Activated CD4-positive, alpha-beta memory T cell treated with anti-CD3 and anti-CD28 coated beads for 36 hours (primary cell): ENCODE results near the gene PNKD. TPM values are rescaled to one million over a fixed set of nuclear protein-coding genes. Genes with fewer than 3 reads are reported as not detected.
"Not testable (repeated sequence)": the region's sequence is repeated elsewhere in the genome, so short reads cannot be mapped to it uniquely, and the experiment has no call there.

Experiments used
- CTCF ChIA-PET: fragments of 350-600 bp; sonication (Branson Sonifier 250); formaldehyde crosslinking; loops from one replicate; lab custom pipeline; 2021; ENCODE audit warnings: antibody characterized with exemption, inconsistent platforms; lab: Charles Lee
- POLR2A ChIA-PET: fragments of 350-600 bp; sonication (Branson Sonifier 250); formaldehyde crosslinking; loops from one replicate; lab custom pipeline; 2021; ENCODE audit warnings: antibody characterized with exemption; lab: Charles Lee
- DNase-seq: peaks from one replicate; pipeline ENCODE4 v3.0.0-alpha.2; 2020
- H3K27ac Mint-ChIP-seq: one replicate; pipeline ENCODE4 v1.8.0; 2021; ENCODE audit warnings: mixed read lengths
- H3K27me3 Mint-ChIP-seq: one replicate; pipeline ENCODE4 v1.8.0; 2021; ENCODE audit warnings: mixed read lengths
- H3K36me3 Mint-ChIP-seq: one replicate; pipeline ENCODE4 v1.8.0; 2021; ENCODE audit warnings: mixed read lengths
- H3K4me1 Mint-ChIP-seq: one replicate; pipeline ENCODE4 v1.8.0; 2021; ENCODE audit warnings: low read depth, mixed read lengths
- H3K4me3 Mint-ChIP-seq: one replicate; pipeline ENCODE4 v1.8.0; 2021; ENCODE audit warnings: mild to moderate bottlenecking, mixed read lengths
- H3K9me3 Mint-ChIP-seq: one replicate; pipeline ENCODE4 v1.8.0; 2021; ENCODE audit warnings: mixed read lengths
- intact Hi-C: fragments of 100-400 bp; cut with micrococcal nuclease; formaldehyde crosslinking; loops from one replicate; pipeline ENCODE4 v1.15.1; 2023
- total RNA-seq, 2 experiments: library from RNA; stranded (reverse); gene quantifications; one replicate each; pipeline ENCODE4 v1.2.3, GENCODE V29; 2021

PNKD gene
- total RNA-seq, 2 experiments from 2014 or later: 18.4 to 19.4 TPM

DNA sequence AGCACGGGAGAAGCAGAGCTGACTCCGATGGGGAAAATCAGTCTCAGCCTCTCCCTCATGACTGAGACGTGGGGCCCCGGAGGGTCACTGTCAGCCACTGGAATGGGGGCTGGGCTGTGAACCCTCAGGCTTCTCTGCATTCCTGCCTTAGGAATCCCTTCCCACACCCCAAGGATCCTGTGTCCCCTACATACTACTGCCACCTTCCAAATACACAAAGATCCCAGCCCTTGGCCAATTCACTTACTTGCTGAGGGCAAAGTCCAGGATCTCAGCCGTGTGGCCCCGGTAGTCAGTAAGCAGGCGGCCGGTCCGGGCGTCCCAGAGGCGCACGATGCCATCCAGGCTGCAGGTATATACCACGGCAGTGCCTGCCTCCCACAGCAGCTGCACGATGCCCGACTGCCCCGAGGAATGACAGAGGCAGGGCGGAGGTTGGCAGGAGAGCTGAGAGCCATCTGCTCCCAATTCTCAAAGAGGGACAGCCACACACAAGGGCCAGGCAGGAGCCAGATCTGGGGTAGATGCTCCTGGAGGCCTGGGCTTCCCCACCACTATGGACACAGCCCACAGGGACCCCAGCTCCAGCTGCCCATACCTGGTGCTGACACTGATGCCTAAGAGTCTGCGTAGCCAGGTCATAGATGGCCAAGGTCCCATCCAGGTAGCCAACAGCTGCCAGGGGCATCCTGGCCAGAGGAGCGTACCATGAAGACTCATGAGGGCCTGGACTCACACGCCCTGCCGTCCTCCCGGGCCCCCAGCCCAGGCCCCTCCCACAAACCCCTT is 5.4 kb upstream of the PNKD start:
- intact Hi-C loops: no loop called here
- no peak overlapping the region for H3K4me3 Mint-ChIP-seq
- H3K36me3 Mint-ChIP-seq: peaks cover 16% of the 10 kb centered on the region
- no peaks in the 10 kb centered on the region for H3K27me3 Mint-ChIP-seq
- no peak overlapping the region for H3K27ac Mint-ChIP-seq
- peaks cover 18% of the 10 kb centered on the region for H3K4me1 Mint-ChIP-seq
- no peaks in the 10 kb centered on the region for H3K9me3 Mint-ChIP-seq
- DNase-seq: no peak
- ChIA-PET POLR2A (interaction anchor here (1.3 kb wide), 1 partner anchor 8 kb away, joined by 3 read pairs; no protein-coding TSS in a partner anchor), CTCF (no interaction called here)

DNA sequence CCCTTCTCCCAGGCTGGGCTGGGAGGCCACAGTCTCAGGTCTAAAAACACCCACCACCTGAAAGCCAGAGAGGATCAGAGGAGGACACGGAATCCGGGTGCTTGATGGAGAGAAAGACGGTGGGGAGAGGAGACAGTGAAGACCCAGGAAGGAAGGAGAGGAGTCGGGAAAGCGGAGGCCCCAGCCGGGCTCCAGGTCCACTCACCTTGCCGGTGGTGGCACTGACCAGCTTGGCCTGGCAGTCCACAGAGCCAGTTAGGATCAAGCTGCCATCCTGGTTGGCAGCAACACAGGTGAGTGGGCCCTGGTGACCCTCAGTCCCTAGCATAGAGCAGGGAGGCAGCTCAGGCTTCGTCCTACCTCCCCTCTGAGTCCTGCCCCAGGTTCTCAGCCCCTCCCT is 4.7 kb upstream of the PNKD start:
- no peak overlapping the region for H3K4me3 Mint-ChIP-seq
- intact Hi-C loops: no loop called here
- no peak for DNase-seq
- H3K4me1 Mint-ChIP-seq: peaks cover 19% of the 10 kb centered on the region
- H3K27me3 Mint-ChIP-seq: no peaks in the 10 kb centered on the region
- no peaks in the 10 kb centered on the region for H3K9me3 Mint-ChIP-seq
- ChIA-PET POLR2A (interaction anchor here (1.5 kb wide), 1 partner anchor 9 kb away, joined by 5 read pairs; no protein-coding TSS in a partner anchor), CTCF (interaction anchor here (1.5 kb wide), 1 partner anchor 8 kb away, joined by 4 read pairs; no protein-coding TSS in a partner anchor)
- no peak overlapping the region for H3K27ac Mint-ChIP-seq
- H3K36me3 Mint-ChIP-seq: peaks cover 16% of the 10 kb centered on the region

DNA sequence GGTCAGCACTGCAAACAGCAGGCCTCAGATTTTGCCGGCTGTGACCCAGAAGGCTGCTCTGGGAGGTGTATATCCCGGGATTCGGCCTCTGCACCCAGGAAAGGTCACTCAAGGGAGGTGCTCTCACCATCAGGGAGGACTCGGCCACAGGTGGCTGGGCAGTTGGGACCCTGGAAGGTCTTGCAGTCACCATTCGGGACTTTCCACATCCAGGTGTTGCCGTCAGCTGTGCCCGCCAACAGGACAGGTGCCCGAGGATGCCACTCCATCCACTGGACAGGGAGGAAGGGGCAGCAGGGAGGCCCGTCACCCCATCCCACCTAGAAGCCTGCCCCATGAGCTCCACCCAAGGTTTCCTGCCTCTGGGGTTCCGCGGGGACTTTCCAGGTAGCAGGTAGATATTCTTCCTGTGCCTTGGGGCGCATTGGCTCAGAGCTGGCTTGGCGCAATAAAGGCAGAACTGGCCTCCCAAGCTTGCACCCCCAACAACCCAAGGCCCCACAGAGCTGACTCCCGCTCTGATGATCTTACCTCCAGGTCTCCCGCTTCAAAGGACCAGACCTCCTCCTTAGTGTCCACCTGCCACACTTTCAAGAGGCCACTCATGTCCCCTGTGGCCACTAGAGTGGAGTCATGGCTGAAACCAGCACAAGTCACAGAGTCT is 3.9 kb upstream of the PNKD start:
- Mint-ChIP-seq H3K9me3 (no peaks in the 10 kb centered on the region), H3K4me3 (no peak overlapping the region), H3K27ac (no peak overlapping the region), H3K36me3 (peaks cover 16% of the 10 kb centered on the region), H3K27me3 (no peaks in the 10 kb centered on the region), H3K4me1 (peaks cover 24% of the 10 kb centered on the region)
- no peak for DNase-seq
- ChIA-PET CTCF (interaction anchor here (1.5 kb wide), 1 partner anchor 9 kb away, joined by 4 read pairs; no protein-coding TSS in a partner anchor), POLR2A (interaction anchor here (0.9 to 1.5 kb wide), 2 partner anchors 10 to 15 kb away, joined by 3 to 5 read pairs; no protein-coding TSS in a partner anchor)
- intact Hi-C loops: no loop called here

DNA sequence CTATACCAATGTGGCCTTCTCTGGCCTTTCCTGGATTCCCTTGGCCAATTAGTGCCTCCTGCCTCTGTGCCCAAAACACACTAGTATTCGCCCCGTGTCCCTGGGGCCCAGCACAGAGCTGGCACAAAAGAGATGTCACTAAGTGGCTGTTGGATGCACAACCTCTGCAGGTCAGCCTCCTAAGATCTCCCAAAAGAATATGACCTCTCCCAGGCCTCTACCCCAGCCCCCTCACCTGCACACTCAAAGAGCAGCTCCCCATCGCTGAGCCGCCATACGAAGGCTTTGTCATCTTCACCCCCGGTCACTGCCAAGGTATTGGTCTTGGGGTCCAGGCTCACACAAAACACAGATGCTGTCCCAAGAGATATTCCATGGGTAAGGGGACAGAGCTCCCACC is 3.1 kb upstream of the PNKD start:
- Mint-ChIP-seq H3K4me1 (peaks cover 32% of the 10 kb centered on the region), H3K27ac (no peak overlapping the region)

DNA sequence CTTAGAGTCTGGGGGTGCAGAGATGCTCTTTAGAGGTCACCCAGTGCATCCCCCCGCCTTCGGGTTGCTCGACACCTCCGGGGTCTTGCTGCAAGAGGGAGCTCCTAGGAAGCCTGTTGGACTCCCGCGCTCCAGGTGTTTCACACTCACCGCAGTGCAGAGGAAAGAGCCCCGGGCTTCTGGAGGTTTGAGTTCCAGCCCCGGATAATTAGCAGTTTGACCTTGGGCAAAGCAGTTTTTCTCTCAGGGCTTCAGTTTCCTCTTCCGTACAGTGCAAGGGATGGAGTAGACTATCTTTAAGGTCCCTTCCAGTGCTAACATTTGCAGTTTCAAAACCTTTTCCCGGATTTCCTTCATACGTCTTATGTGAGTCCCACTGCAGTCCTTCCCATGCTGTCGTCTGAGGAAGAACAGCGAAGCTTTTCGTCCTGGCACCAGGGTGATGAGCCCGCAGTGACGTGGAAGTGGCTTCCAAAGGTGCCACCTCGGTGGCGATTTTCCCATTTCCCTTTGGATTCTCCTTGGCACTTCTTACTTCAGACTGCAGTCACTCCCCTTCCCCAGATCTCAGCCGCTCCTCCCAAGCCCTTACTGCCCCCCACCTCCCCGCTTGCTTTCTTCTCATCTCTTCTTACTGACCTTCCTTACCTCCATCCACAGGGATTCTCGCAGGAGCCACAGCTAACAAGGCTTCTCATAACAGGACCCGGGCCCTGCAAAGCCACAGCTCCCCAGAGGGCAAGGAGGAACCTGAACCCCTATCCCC is 585 bp downstream of the PNKD start:
- CTCF ChIA-PET: interaction anchor here (0.7 to 7.7 kb wide), 19 partner anchors 9 to 486 kb away, joined by 3 to 197 read pairs (median 5); partner anchors contain the start of genes CATIP and TMBIM1
- Mint-ChIP-seq H3K4me1 (peaks cover 29% of the 10 kb centered on the region), H3K27me3 (no peaks in the 10 kb centered on the region), H3K9me3 (no peaks in the 10 kb centered on the region), H3K36me3 (peaks cover 24% of the 10 kb centered on the region), H3K4me3 (peak overlapping the region; percentile 84), H3K27ac (peak overlapping the region; percentile 82)
- no peak for DNase-seq
- POLR2A ChIA-PET: interaction anchor here (1.0 to 8.4 kb wide), 5 partner anchors 17 to 388 kb away, joined by 3 to 115 read pairs (median 6); partner anchors contain the start of genes ARPC2, BCS1L, TMBIM1 and ZNF142
- intact Hi-C loops: loop anchor here (1.0 to 5.0 kb wide), 10 partner anchors 14 to 1008 kb away; partner anchors contain the start of genes ARPC2, CNOT9, CXCR1 and DNAJB2

More for the DNA sequence above, 3.1 kb upstream of the PNKD start:
- Mint-ChIP-seq H3K9me3 (no peaks in the 10 kb centered on the region), H3K36me3 (peaks cover 16% of the 10 kb centered on the region), H3K27me3 (no peaks in the 10 kb centered on the region), H3K4me3 (no peak overlapping the region)
- no peak for DNase-seq
- intact Hi-C loops: no loop called here
- POLR2A ChIA-PET: no interaction called here
- CTCF ChIA-PET: no interaction called here

DNA sequence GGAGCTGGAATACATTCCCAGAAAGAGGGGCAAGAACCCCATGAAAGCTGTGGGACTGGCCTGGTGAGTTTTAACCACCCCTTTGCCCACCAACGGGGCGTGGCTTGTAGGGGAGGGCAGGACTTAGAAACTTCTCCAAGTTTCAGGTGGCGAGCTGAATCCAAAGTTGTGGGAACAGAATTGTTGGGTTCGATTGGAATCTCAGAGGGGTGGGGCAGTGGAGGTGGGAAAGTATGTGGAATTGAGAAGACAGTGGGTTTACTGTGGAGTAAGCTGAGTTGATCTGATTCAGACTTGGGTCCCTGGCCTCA is 1.1 kb downstream of the PNKD start:
- Mint-ChIP-seq H3K4me3 (peak overlapping the region; percentile 84), H3K9me3 (no peaks in the 10 kb centered on the region), H3K4me1 (peaks cover 29% of the 10 kb centered on the region), H3K27me3 (no peaks in the 10 kb centered on the region), H3K27ac (peak overlapping the region; percentile 82), H3K36me3 (peaks cover 28% of the 10 kb centered on the region)
- ChIA-PET CTCF (interaction anchor here (0.7 to 7.7 kb wide), 13 partner anchors 10 to 125 kb away, joined by 3 to 197 read pairs (median 5); partner anchors contain the start of genes CATIP and TMBIM1), POLR2A (interaction anchor here (2.0 to 8.4 kb wide), 2 partner anchors 16 to 52 kb away, joined by 12 to 115 read pairs; partner anchors contain the start of gene TMBIM1)
- DNase-seq: no peak
- intact Hi-C loops: loop anchor here (2.0 to 5.0 kb wide), 2 partner anchors 104 to 1007 kb away; partner anchors contain the start of genes CXCR1 and DNAJB2

DNA sequence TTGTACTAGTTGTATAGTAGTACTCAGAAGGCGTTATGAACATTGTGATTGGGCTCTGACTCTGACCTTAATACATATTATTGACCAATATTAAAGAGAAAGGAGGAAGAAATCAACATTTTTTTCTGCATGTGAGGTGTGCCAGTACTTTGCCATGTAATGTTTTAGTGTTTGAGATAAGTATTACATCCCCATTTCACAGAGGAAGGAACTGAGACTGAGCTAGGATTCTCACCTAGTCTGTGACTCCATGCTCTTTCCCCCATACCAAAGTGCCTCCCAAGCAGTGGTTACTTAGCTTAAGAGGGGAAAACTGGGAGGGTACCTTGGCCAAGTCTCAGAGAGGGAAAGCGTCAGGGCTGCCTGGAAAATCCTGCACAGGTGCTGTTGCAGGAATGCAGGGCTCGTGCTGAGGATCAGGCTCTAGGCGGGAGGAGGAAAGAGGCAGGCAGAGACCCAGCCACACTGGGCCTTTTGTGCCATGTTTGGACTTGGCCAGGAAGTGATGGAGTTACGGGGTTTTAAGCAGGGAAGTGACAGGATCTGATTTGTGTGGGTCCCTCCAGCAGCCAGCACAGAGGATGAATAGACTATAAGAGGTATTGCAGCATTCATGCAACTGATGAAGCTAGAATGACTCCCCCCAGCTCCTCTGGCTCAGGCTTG is 1.7 kb downstream of the PNKD start:
- H3K36me3 Mint-ChIP-seq: peaks cover 30% of the 10 kb centered on the region
- ChIA-PET POLR2A (interaction anchor here (8.4 kb wide), 1 partner anchor 16 kb away, joined by 115 read pairs; the partner anchor contains the start of gene TMBIM1), CTCF (interaction anchor here (0.7 to 7.7 kb wide), 16 partner anchors 10 to 125 kb away, joined by 3 to 197 read pairs (median 4); partner anchors contain the start of genes CATIP and TMBIM1)
- peak overlapping the region; percentile 21 for H3K27ac Mint-ChIP-seq
- peaks cover 29% of the 10 kb centered on the region for H3K4me1 Mint-ChIP-seq
- H3K27me3 Mint-ChIP-seq: no peaks in the 10 kb centered on the region
- peak overlapping the region; percentile 84 for H3K4me3 Mint-ChIP-seq
- H3K9me3 Mint-ChIP-seq: no peaks in the 10 kb centered on the region
- intact Hi-C loops: loop anchor here (1.0 to 5.0 kb wide), 7 partner anchors 14 to 1007 kb away; partner anchors contain the start of genes CATIP, CXCR1 and DNAJB2
- no peak for DNase-seq

DNA sequence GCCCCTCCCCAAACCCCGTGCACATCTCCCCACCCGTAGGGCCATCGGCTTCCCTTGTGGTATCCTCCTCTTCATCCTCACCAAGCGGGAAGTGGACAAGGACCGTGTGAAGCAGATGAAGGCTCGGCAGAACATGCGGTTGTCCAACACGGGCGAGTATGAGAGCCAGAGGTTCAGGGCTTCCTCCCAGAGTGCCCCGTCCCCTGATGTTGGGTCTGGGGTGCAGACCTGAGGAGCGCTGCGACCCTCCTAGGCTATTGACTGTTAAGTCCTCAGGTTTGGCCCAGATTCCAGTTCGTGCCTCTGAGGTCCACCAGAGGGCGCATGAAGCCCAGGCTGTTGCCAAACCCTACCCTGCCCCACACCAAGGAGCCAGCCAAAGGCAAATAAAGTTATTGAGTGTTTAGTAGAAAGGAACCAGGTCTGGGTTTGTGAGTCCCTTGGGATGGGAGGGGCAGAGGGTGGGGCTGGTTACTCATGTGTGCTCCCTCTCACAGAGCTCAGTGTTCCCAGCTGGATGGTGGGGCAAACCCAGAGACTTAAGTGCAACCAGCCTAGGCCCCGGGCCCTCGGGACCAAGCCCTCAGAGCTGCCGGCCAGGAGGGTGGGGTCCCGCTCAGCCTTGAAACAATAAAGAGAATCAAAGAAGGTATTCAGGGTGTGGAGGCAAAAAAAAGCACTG is 2.4 kb downstream of the PNKD start:
- peak; percentile 84 for DNase-seq
- peaks cover 32% of the 10 kb centered on the region for H3K36me3 Mint-ChIP-seq
- peak overlapping the region; percentile 33 for H3K27ac Mint-ChIP-seq
- no peaks in the 10 kb centered on the region for H3K9me3 Mint-ChIP-seq
- H3K27me3 Mint-ChIP-seq: no peaks in the 10 kb centered on the region
- POLR2A ChIA-PET: interaction anchor here (8.4 kb wide), 1 partner anchor 15 kb away, joined by 115 read pairs; the partner anchor contains the start of gene TMBIM1
- peaks cover 25% of the 10 kb centered on the region for H3K4me1 Mint-ChIP-seq
- H3K4me3 Mint-ChIP-seq: no peak overlapping the region
- CTCF ChIA-PET: interaction anchor here (0.7 to 7.7 kb wide), 17 partner anchors 12 to 1924 kb away, joined by 3 to 197 read pairs (median 4); partner anchors contain the start of genes CATIP and TMBIM1
- intact Hi-C loops: loop anchor here (1.0 to 5.0 kb wide), 6 partner anchors 14 to 376 kb away; partner anchors contain the start of genes CATIP and CXCR1

DNA sequence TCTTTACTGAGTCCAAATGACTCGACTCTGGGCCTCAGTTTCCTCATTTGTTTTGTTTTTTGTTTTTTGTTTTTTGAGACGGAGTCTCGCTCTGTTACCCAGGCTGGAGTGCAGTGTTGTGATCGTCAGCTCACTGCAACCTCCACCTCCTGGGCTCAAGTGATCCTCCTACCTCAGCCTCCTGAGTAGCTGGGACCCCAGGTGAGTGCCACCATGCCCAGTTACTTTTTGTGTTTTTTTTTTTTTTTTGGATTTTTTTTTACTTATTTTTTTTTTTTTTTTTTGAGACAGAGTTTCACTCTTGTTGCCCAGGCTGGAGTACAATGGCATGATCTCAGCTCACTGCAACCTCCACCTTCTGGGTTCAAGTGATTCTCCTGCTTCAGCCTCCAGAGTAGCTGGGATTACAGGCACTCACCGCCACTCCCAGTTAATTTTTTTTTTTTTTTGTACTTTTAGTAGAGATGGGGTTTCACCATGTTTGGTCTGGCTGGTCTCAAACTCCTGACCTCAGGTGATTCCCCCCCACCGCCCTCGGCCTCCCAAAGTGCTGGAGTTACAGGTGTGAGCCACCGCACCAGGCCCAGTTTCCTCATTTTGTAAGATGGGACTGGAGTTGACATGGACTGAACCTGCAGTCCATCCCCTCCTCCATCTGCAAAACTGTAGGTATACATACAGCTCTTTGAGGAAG is 3.0 kb downstream of the PNKD start:
- H3K9me3 Mint-ChIP-seq, H3K4me3 Mint-ChIP-seq: not testable (repeated sequence)

More for the DNA sequence above, 3.0 kb downstream of the PNKD start:
- peaks cover 34% of the 10 kb centered on the region for H3K36me3 Mint-ChIP-seq
- not testable (repeated sequence) for DNase-seq, H3K27me3 Mint-ChIP-seq
- CTCF ChIA-PET: interaction anchor here (0.7 to 7.7 kb wide), 11 partner anchors 11 to 1925 kb away, joined by 3 to 197 read pairs (median 4); partner anchors contain the start of genes CATIP and TMBIM1
- POLR2A ChIA-PET: interaction anchor here (8.4 kb wide), 1 partner anchor 14 kb away, joined by 115 read pairs; the partner anchor contains the start of gene TMBIM1
- H3K4me1 Mint-ChIP-seq: peaks cover 24% of the 10 kb centered on the region
- peak overlapping the region; percentile 42 for H3K27ac Mint-ChIP-seq
- intact Hi-C loops: loop anchor here (2.0 to 5.0 kb wide), 2 partner anchors 106 to 375 kb away; partner anchors contain the start of gene CXCR1
